ENCODE results near the gene SPATS2. TPM values are rescaled to one million over a fixed set of nuclear protein-coding genes. Genes with fewer than 3 reads are reported as not detected.

SPATS2 gene
- total and polyA plus RNA-seq, 2 donors (not counting 3 experiments of a cell fraction or from before 2014, with no cell fraction given), result 55.8 to 66.5 TPM

- DNase-seq (ENCODE audit: low read depth, low spot score) (peak; percentile 29), FAIRE-seq (no peak)
- no peaks in the 10 kb centered on the region for H3K27me3 ChIP-seq (ENCODE audit: control insufficient read depth in 2 of 2, insufficient read depth in 2 of 2, low read length in 2 of 2)
- H3K4me1 ChIP-seq (ENCODE audit: control insufficient read depth, extremely low read depth, insufficient read depth, low read length), result peaks cover 35% of the 10 kb centered on the region
- no peaks in the 10 kb centered on the region for H4K20me1 ChIP-seq (replicated peaks; ENCODE audit: control insufficient read depth, extremely low read depth, insufficient read depth, low read length)
- H3K79me2 ChIP-seq (ENCODE audit: control insufficient read depth, insufficient read depth, low read length), result peaks cover 35% of the 10 kb centered on the region
- no peak overlapping the region for H3K4me3 ChIP-seq (replicated peaks in 1 of 3; ENCODE audit: insufficient read depth in 1 of 3, low read depth in 1 of 3, low read length in 3 of 3)
- dilution Hi-C loops (cut with MboI; ENCODE audit: extremely low pct_ligation_motif_present, low sequenced_read_pairs), result loop anchor here (25.0 kb wide), 1 partner anchor 147 kb away; no protein-coding TSS in a partner anchor
- no peak overlapping the region for H2AFZ ChIP-seq (ENCODE audit: low read depth, low read length)
- POLR2A ChIA-PET, result interaction anchor here (0.7 kb wide), 1 partner anchor 43 kb away, joined by 3 read pairs; the partner anchor contains the start of gene TROAP
- H3K4me2 ChIP-seq (ENCODE audit: insufficient read depth, low read length), result peak overlapping the region; percentile 53
- TF ChIP-seq GATA2 (IDR thresholded peaks at IDR 0.05; ENCODE audit: insufficient read depth, insufficient read length, low read depth, low read length) (peak; percentile 60), JUN (IDR thresholded peaks at IDR 0.05; ENCODE audit: borderline replicate concordance, insufficient read depth, insufficient read length, low read depth) (no peak)
- no TSS peak for BruUV-seq (replicated peaks)
- H3K27ac ChIP-seq (ENCODE audit: insufficient read depth, low read depth, low read length), result peak overlapping the region; percentile 77
- H3K9me1 ChIP-seq (replicated peaks; ENCODE audit: control insufficient read depth, extremely low read depth, insufficient read depth, low read length), result no peaks in the 10 kb centered on the region
- no peaks in the 10 kb centered on the region for H3K36me3 ChIP-seq (ENCODE audit: control insufficient read depth in 2 of 2, extremely low read depth in 1 of 2, insufficient read depth in 2 of 2, low read length in 2 of 2)
- CTCF ChIA-PET, result interaction anchor here (1.2 to 12.8 kb wide), 6 partner anchors 7 to 149 kb away, joined by 3 to 679 read pairs (median 14); no protein-coding TSS in a partner anchor
- H3K9me3 ChIP-seq (replicated peaks; ENCODE audit: control insufficient read depth, insufficient read depth, low read length), result no peaks in the 10 kb centered on the region
- peak overlapping the region; percentile 13 for H3K9ac ChIP-seq (replicated peaks; ENCODE audit: extremely low read depth, insufficient read depth, low read length)
- intact Hi-C loops (cut with micrococcal nuclease), result loop anchor here (5.0 kb wide), 1 partner anchor 257 kb away; the partner anchor contains the start of gene PRPF40B
These were observed 1.7 kb upstream of the SPATS2 start for GRCh38 chr12:49365542-49365941.

GRCh38 chr12:49366096-49366651 lies 1.1 kb upstream of the SPATS2 start:
- POLR2A ChIA-PET, result interaction anchor here (0.6 to 2.1 kb wide), 13 partner anchors 8 to 375 kb away, joined by 3 to 15 read pairs (median 5); partner anchors contain the start of genes TMBIM6 and TROAP
- FAIRE-seq, result no peak
- no peaks in the 10 kb centered on the region for H3K36me3 ChIP-seq (ENCODE audit: control insufficient read depth in 2 of 2, extremely low read depth in 1 of 2, insufficient read depth in 2 of 2, low read length in 2 of 2)
- peaks cover 2% of the 10 kb centered on the region for H4K20me1 ChIP-seq (replicated peaks; ENCODE audit: control insufficient read depth, extremely low read depth, insufficient read depth, low read length)
- H3K79me2 ChIP-seq (ENCODE audit: control insufficient read depth, insufficient read depth, low read length), result peaks cover 41% of the 10 kb centered on the region
- peak overlapping the region; percentile 95 for H3K9ac ChIP-seq (replicated peaks; ENCODE audit: extremely low read depth, insufficient read depth, low read length)
- no peaks in the 10 kb centered on the region for H3K9me1 ChIP-seq (replicated peaks; ENCODE audit: control insufficient read depth, extremely low read depth, insufficient read depth, low read length)
- H3K4me2 ChIP-seq (ENCODE audit: insufficient read depth, low read length), result peak overlapping the region; percentile 56
- intact Hi-C loops (cut with micrococcal nuclease), result loop anchor here (5.0 kb wide), 1 partner anchor 256 kb away; the partner anchor contains the start of gene PRPF40B
- CTCF ChIA-PET, result interaction anchor here (0.7 to 12.8 kb wide), 17 partner anchors 8 to 214 kb away, joined by 3 to 679 read pairs (median 6); no protein-coding TSS in a partner anchor
- dilution Hi-C loops (cut with MboI; ENCODE audit: extremely low pct_ligation_motif_present, low sequenced_read_pairs), result loop anchor here (25.0 kb wide), 1 partner anchor 146 kb away; no protein-coding TSS in a partner anchor
- no peak for DNase-seq (ENCODE audit: low read depth, low spot score)
- TF ChIP-seq JUN (IDR thresholded peaks at IDR 0.05; ENCODE audit: borderline replicate concordance, insufficient read depth, insufficient read length, low read depth), result no peak
- TF ChIP-seq MYC (IDR thresholded peaks at IDR 0.05; ENCODE audit: low read depth, low read length), result no peak
- H3K27me3 ChIP-seq (ENCODE audit: control insufficient read depth in 2 of 2, insufficient read depth in 2 of 2, low read length in 2 of 2), result no peaks in the 10 kb centered on the region
- H3K27ac ChIP-seq (ENCODE audit: insufficient read depth, low read depth, low read length), result peak overlapping the region; percentile 77
- peak overlapping the region; percentile 26 for H2AFZ ChIP-seq (ENCODE audit: low read depth, low read length)
- no peaks in the 10 kb centered on the region for H3K9me3 ChIP-seq (replicated peaks; ENCODE audit: control insufficient read depth, insufficient read depth, low read length)
- peak overlapping the region; percentile 76 to 94 (median 85) for H3K4me3 ChIP-seq (replicated peaks in 1 of 3; ENCODE audit: insufficient read depth in 1 of 3, low read depth in 1 of 3, low read length in 3 of 3)
- peaks cover 35% of the 10 kb centered on the region for H3K4me1 ChIP-seq (ENCODE audit: control insufficient read depth, extremely low read depth, insufficient read depth, low read length)
- BruUV-seq (replicated peaks), result TSS peak; percentile 79

All from endothelial cell of umbilical vein (primary cell).